Breast epithelium (tissue), 4 donors: Measurements from ENCODE around the gene FTO. TPM values are rescaled to one million over a fixed set of nuclear protein-coding genes. Genes with fewer than 3 reads are reported as not detected.

Source experiments
- DNase-seq, 2 donors: peaks; one replicate each; pipeline ENCODE4 v3.0.0-alpha.2; 2019; ENCODE audit warnings: low spot score in 2 of 2
- H3K27ac ChIP-seq, 2 donors: fragments of 200-600 bp; sonication (generic) in 1 of 2; one replicate each; pipeline ENCODE4 v1.5.1; 2016 to 2019; ENCODE audit warnings: mild to moderate bottlenecking in 1 of 2
- H3K27me3 ChIP-seq, 2 donors: fragments of 200-600 bp; sonication (generic) in 1 of 2; one replicate each; pipeline versions ENCODE4 v1.5.1 to v1.6.0; 2017 to 2019; ENCODE audit warnings: control low read depth in 1 of 2, mild to moderate bottlenecking in 1 of 2
- H3K36me3 ChIP-seq: fragments of 200-600 bp; one replicate; pipeline ENCODE4 v1.5.1; 2019
- H3K4me1 ChIP-seq, 2 donors: fragments of 200-600 bp; sonication (generic); one replicate each; pipeline ENCODE4 v1.5.1; 2016 to 2019; ENCODE audit warnings: control low read depth in 1 of 2
- H3K4me3 ChIP-seq, 3 donors: fragments of 200-600 bp; sonication (generic); 1 replicate in 2 of 3; 2 replicates in 1 of 3; pipeline ENCODE4 v1.5.1; 2016 to 2019; ENCODE audit warnings: mild to moderate bottlenecking in 3 of 3, moderate library complexity in 2 of 3
- H3K9me3 ChIP-seq, 2 donors: fragments of 200-600 bp; sonication (generic) in 1 of 2; one replicate each; pipeline ENCODE4 v1.5.1; 2016 to 2019; ENCODE audit warnings: control low read depth in 1 of 2
- CTCF ChIP-seq, 3 donors: fragments of 450-650 bp; IDR thresholded peaks; one replicate each; pipeline ENCODE4 v1.5.1; 2016 to 2017; ENCODE audit warnings: antibody characterized with exemption in 3 of 3, mild to moderate bottlenecking in 3 of 3, moderate library complexity in 3 of 3
- POLR2A ChIP-seq: fragments of 450-650 bp; IDR thresholded peaks from one replicate; pipeline ENCODE4 v1.6.1; 2016; ENCODE audit warnings: antibody characterized with exemption, mild to moderate bottlenecking, moderate library complexity
- POLR2AphosphoS5 ChIP-seq, 3 donors: sonication (generic); formaldehyde crosslinking; IDR thresholded peaks; one replicate each; pipeline ENCODE4 v1.6.1; 2017; ENCODE audit warnings: antibody characterized with exemption in 3 of 3
- intact Hi-C: fragments of 100-400 bp; cut with DNase I; formaldehyde crosslinking; loops from one replicate; pipeline ENCODE4 v1.15.1; 2023; ENCODE audit warnings: low total_unique reads
- total RNA-seq, 3 donors: library from RNA; depleted of rRNA; stranded (reverse); fragments of >200 nt; gene quantifications; one replicate each; pipeline ENCODE4 v1.1.0, GENCODE V29; 2016

FTO gene
- total RNA-seq, 3 donors from 2014 or later: 109 to 193 (median 174) TPM

GRCh38 chr16:53974484-53975080 lies 270.6 kb downstream of the FTO start:
- H3K4me1 ChIP-seq: no peaks in the 10 kb centered on the region
- H3K4me3 ChIP-seq: no peak overlapping the region
- no peak for TF ChIP-seq POLR2AphosphoS5 (IDR thresholded peaks at IDR 0.05)
- no peak for TF ChIP-seq CTCF (IDR thresholded peaks at IDR 0.05)
- no peak for TF ChIP-seq POLR2A
- H3K27ac ChIP-seq: no peak overlapping the region
- no peaks in the 10 kb centered on the region for H3K9me3 ChIP-seq
- no peaks in the 10 kb centered on the region for H3K27me3 ChIP-seq
- no peaks in the 10 kb centered on the region for H3K36me3 ChIP-seq
- intact Hi-C loops: no loop called here
- no peak for DNase-seq

GRCh38 chr16:53980675-53981074 lies 276.7 kb downstream of the FTO start:
- H3K27ac ChIP-seq: peak overlapping the region in 1 of 2 donors; percentile 10
- intact Hi-C loops: no loop called here
- TF ChIP-seq CTCF (IDR thresholded peaks at IDR 0.05): no peak
- TF ChIP-seq POLR2AphosphoS5 (IDR thresholded peaks at IDR 0.05): no peak
- no peak for TF ChIP-seq POLR2A
- no peaks in the 10 kb centered on the region for H3K9me3 ChIP-seq
- no peak overlapping the region for H3K4me3 ChIP-seq
- no peaks in the 10 kb centered on the region for H3K27me3 ChIP-seq
- DNase-seq: no peak
- peaks cover 0 to 3% of the 10 kb centered on the region in 2 donors for H3K4me1 ChIP-seq
- H3K36me3 ChIP-seq: no peaks in the 10 kb centered on the region

- no peaks in the 10 kb centered on the region for H3K27me3 ChIP-seq
- intact Hi-C loops: no loop called here
- TF ChIP-seq CTCF (IDR thresholded peaks at IDR 0.05) (no peak), POLR2AphosphoS5 (IDR thresholded peaks at IDR 0.05) (no peak), POLR2A (no peak)
- H3K27ac ChIP-seq: no peak overlapping the region
- no peak overlapping the region for H3K4me3 ChIP-seq
- no peak for DNase-seq
- H3K4me1 ChIP-seq: peaks cover 0 to 3% of the 10 kb centered on the region in 2 donors
- H3K36me3 ChIP-seq: no peaks in the 10 kb centered on the region
- H3K9me3 ChIP-seq: no peaks in the 10 kb centered on the region
These were observed 278.7 kb downstream of the FTO start for GRCh38 chr16:53982631-53983042.

- H3K27ac ChIP-seq: peak overlapping the region; percentile 45 to 54
- H3K27me3 ChIP-seq: no peaks in the 10 kb centered on the region
- no peak for DNase-seq
- H3K9me3 ChIP-seq: no peaks in the 10 kb centered on the region
- peaks cover 0 to 3% of the 10 kb centered on the region in 2 donors for H3K4me1 ChIP-seq
- TF ChIP-seq CTCF (IDR thresholded peaks at IDR 0.05) (no peak), POLR2AphosphoS5 (IDR thresholded peaks at IDR 0.05) (no peak), POLR2A (no peak)
- H3K36me3 ChIP-seq: no peaks in the 10 kb centered on the region
- intact Hi-C loops: no loop called here
- no peak overlapping the region for H3K4me3 ChIP-seq
These were observed 281.0 kb downstream of the FTO start for GRCh38 chr16:53984936-53985335.

GRCh38 chr16:53985861-53986260 lies 281.9 kb downstream of the FTO start:
- H3K9me3 ChIP-seq: no peaks in the 10 kb centered on the region
- TF ChIP-seq CTCF (IDR thresholded peaks at IDR 0.05) (no peak), POLR2A (no peak), POLR2AphosphoS5 (IDR thresholded peaks at IDR 0.05) (no peak)
- H3K4me1 ChIP-seq: peaks cover 0 to 3% of the 10 kb centered on the region in 2 donors
- intact Hi-C loops: no loop called here
- H3K4me3 ChIP-seq: peak overlapping the region in 1 of 3 donors; percentile 15
- no peaks in the 10 kb centered on the region for H3K36me3 ChIP-seq
- peak overlapping the region; percentile 45 to 54 for H3K27ac ChIP-seq
- no peak for DNase-seq
- H3K27me3 ChIP-seq: no peaks in the 10 kb centered on the region
